GM10847 (cell line): ENCODE measurements around the gene ARPC1A.
A peak's percentile ranks its signal among the peaks of the same experiment; 100 is the strongest.

Experiments
- POLR2A ChIP-seq: IDR thresholded peaks from 2 replicates; pipeline ENCODE4 v1.6.1; 2011; ENCODE audit not compliant: insufficient read length; ENCODE audit errors: extremely low read depth

ARPC1A gene

DNA sequence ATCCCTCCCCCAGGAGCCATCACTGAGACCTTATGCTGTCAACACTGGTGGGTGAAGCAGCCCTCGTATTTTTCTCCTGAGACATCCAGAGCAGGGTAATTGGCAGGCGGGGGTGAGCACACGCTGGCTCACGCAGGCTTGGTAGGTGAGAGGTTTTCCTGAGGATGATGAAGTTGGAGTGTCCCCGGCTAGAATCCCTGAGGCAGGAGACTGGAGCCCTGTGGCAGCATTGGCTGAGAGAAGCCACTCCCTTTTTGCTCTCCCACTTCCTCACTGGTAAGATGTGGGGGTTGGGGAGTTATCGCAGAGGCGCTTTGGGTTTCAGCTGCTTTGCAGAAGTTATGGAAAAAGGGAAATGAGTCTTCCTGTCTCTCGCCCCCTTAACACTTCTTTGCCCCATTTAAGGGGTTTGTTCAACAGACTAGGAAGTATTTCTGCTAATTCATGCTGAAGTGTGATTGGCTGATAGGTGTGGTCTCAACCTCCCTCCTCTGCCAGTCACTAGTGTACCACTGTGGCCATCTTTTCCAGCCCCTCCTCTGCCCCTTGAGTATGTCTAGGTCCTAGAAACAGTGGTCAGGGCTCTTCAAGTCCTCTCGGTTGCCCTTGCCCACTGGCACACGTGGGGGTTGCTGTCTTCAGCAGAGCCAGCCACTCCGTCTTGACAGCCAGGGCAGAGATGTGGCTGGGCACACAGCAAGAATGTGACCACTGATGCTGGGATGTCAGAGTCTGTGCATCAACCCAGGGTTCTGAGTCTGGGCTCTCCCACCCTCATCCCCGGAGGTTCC is 54.5 kb downstream of the ARPC1A start:
- no peak for TF ChIP-seq POLR2A

DNA sequence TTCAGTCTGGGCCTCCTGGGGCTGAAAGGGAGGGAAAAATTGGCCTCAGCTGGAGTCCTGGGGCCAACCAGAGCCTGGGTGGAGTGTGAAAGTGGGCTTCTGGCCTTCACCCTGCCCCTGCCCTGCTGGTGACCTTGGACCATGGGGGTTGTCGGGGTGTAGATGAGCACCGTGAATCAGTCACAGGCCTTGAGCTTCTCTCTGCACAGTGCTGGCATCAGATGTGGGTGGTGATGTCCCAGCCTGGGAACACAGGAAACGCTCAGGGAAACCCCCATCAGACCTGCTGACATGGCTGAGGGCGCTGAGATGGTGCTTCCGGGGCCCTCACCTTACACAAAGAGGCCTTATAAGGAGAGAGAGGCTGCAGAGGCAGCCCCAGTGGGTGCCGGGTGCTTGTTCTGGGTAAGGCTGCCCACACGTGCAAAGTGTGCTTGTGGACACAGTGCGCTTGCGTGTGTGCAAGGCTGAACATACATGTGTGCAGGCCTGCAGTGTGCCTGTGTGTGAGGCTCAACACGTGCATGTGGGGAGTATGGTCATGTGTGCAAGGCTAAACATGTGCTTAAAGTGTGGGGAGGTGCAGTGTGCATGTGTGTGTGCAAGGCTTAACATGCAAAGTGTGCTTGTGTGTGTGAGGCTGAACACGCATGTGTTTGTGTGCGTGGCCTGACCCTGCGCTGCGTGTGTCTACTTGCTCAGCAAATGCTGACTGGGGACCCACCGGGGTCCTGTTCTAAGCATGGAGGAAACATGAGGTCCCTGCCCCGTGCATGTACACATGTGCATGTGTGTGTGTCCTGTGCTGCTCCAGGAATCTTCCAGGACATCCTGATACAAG is 55.3 kb downstream of the ARPC1A start:
- TF ChIP-seq POLR2A: peak; percentile 72

DNA sequence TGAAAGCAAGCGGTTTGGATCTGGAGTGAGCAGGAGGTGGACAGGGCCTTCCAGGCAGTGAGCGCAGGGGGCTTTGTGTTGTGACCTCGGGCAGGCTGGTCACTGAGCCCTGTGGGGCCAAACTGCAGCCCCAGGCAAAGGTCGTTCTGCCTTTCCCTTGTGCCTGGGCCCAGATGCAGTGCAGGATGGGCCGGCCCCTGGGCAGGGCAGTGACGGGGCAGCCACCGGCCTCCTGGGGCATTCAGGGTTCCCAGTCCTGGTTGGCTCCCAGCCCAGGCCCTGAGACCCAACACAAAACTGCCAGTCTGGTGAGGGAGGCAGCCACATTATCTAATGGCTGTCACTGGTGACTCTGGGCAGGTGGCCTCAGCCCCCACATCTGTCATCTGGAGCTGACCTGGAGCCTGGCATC is 56.0 kb downstream of the ARPC1A start:
- no peak for TF ChIP-seq POLR2A

DNA sequence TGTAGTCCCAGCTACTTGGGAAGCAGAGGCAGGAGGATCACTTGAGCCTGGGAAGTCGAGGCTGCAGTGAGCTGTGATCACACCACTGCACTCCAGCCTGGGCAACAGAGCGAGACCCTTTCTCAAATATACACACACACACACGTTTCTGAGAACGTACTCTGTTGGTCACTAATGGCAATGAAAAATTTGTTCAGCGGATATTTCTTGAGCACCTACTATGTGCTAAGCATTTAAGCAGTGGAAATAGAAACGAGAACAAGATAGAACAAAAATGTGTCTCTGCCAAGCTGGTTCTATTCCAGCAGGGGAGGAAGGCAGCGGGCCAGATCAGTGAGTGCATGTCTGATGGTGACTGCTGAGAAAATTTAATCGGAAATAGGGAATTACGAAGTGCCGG is 57.5 kb downstream of the ARPC1A start:
- TF ChIP-seq POLR2A: no peak

DNA sequence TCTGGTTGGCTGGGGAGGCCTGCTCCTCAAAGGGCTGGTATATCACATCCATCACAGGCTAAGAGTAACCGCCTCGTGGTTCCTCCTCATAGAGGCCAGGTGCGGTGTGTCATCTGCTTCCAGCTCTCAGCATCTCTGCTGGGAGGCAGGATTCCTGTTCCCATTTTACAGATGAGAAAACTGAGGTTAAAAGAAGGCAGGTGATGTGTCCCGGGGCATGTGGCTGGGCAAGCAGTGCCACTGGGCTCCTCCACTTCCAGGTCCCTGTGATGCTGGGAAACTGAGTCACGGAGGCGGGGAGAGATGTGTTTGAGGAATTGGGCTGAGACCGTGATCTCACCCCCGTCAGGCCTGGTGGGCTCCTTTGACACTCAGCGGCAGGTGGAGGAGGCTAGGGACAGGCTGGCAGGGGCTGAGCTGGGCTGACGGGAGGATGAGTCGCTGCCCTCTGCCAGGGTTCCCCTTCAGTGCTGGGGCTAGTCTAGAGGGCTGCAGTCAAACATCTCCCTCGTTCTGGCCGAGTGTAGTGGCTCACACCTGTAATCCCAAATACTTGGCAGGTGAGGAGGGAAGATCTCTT is 58.2 kb downstream of the ARPC1A start:
- no peak for TF ChIP-seq POLR2A

- TF ChIP-seq POLR2A: no peak
Observed at GRCh38 chr7:99384523-99384922, 58.8 kb downstream of the ARPC1A start.

GRCh38 chr7:99385564-99385963 is 59.9 kb downstream of the ARPC1A start:
- no peak for TF ChIP-seq POLR2A

DNA sequence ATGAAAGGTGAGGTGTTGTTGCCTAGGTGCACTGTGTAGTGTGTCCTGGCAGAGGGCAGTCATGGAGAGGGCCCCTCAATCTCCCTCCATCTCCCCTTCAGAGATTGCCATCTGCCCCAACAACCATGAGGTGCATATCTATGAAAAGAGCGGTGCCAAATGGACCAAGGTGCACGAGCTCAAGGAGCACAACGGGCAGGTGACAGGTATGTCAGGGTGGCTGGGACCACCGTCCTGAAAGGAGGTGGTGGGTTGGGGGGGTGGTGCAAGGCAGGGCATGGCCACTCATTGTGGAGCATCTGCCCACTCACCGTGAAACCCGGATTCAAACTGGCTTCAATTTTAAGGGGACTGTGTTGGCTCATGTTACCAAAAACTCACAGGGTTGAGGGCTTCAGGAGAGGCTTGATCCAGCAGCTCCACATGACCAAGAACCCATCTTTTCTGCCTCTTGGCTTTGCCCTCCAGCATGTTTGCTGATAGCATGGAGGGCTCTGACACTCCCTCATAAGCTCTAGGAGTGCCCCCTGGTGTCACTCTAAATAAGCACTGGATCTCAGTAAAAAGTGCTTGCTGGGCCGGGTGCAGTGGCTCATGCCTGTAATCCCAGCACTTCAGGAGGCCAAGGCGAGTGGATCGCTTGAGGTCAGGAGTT is 61.0 kb downstream of the ARPC1A start:
- TF ChIP-seq POLR2A: no peak

DNA sequence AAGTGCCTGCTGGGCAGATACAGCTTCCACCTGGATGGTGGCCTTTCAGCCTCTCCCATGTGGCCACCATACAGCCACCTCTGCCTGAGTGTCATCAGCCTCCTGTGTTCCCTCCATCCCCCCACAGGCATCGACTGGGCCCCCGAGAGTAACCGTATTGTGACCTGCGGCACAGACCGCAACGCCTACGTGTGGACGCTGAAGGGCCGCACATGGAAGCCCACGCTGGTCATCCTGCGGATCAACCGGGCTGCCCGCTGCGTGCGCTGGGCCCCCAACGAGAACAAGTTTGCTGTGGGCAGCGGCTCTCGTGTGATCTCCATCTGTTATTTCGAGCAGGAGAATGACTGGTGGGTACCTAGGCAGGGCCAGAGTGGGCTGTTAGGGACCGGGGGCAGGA is 62.2 kb downstream of the ARPC1A start:
- TF ChIP-seq POLR2A: no peak

DNA sequence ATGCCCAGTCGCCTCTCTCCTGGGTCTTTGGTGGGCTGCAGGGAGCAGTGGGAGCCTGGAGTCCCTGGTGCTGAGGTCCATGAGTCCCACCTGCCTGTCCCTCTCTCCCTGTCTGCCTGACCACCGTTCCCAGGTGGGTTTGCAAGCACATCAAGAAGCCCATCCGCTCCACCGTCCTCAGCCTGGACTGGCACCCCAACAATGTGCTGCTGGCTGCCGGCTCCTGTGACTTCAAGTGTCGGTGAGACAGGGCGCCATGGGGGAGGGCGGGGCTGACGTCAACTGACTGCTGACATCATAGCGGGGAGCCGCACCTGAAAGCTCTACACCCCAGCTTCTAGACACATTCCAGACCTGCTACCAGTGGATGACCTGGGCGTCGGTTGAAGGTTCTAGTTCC is 64.1 kb downstream of the ARPC1A start:
- no peak for TF ChIP-seq POLR2A

DNA sequence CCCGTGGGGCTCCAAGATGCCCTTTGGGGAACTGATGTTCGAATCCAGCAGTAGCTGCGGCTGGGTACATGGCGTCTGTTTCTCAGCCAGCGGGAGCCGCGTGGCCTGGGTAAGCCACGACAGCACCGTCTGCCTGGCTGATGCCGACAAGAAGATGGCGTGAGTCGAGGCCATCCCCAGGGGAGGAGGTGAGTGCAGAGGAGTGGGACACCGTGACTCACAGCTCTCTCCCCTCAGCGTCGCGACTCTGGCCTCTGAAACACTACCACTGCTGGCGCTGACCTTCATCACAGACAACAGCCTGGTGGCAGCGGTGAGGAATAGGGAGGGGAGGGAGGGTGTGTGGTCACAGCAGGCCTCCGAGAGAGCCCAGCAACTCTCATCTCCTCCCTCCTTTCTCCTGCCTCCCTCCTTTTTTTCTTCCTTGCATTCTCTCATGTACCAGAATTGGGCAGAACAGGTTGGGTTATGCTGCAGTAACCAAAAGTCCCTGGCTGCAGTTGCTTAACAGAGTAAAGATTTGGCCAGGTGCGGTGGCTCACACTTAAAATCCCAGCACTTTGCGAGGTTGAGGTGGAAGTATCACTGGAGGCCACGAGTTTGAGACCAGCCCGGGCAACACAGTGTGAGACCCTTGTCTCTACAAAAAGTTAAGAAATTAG is 65.4 kb downstream of the ARPC1A start:
- no peak for TF ChIP-seq POLR2A

DNA sequence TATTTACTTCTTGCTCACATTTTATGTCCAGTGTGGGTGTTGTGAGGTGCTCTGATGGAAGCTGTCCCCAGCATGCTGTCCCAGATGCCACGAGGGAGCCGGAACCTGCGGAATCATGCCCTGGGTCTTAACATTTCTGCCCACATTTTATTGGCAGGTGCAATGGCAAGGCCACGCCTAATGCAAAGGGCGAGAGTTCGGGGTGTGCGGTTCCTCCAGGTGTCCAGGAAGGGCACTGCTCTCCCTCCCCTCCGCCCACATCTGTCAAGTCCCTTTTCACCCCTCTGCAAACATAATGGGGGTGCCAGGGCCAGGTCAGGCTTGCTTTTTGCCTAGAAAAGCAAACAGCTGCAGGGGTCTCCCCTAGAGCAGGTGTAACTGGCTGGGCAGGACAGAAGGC is 66.3 kb downstream of the ARPC1A start:
- TF ChIP-seq POLR2A: no peak

- peak; percentile 13 for TF ChIP-seq POLR2A
Observed at GRCh38 chr7:99392659-99393354, 67.1 kb downstream of the ARPC1A start.

GRCh38 chr7:99393355-99394187 is 67.9 kb downstream of the ARPC1A start:
- TF ChIP-seq POLR2A: no peak

- no peak for TF ChIP-seq POLR2A
Observed at GRCh38 chr7:99394188-99394502, 68.4 kb downstream of the ARPC1A start.
